AG10803 (cell line): Measurements from ENCODE around the gene PKP1.

ENCODE experiments used
- DNase-seq: peaks from one replicate; pipeline ENCODE4 v3.0.0; 2010; ENCODE audit warnings: low read depth
- H3K4me3 ChIP-seq: 2 replicates; pipeline ENCODE4 v1.5.1; 2011; ENCODE audit warnings: mild to moderate bottlenecking, low read length, control low read depth
- CTCF ChIP-seq: conservative IDR thresholded peaks from 2 replicates; pipeline ENCODE4 v1.5.1; 2011; ENCODE audit warnings: mild to moderate bottlenecking, low read length, control low read depth, inconsistent platforms

PKP1 gene

GRCh38 chr1:201332021-201332420, 48.7 kb downstream of the PKP1 start:
- no peak for DNase-seq
- no peak overlapping the region for H3K4me3 ChIP-seq
- no peak for TF ChIP-seq CTCF

DNA sequence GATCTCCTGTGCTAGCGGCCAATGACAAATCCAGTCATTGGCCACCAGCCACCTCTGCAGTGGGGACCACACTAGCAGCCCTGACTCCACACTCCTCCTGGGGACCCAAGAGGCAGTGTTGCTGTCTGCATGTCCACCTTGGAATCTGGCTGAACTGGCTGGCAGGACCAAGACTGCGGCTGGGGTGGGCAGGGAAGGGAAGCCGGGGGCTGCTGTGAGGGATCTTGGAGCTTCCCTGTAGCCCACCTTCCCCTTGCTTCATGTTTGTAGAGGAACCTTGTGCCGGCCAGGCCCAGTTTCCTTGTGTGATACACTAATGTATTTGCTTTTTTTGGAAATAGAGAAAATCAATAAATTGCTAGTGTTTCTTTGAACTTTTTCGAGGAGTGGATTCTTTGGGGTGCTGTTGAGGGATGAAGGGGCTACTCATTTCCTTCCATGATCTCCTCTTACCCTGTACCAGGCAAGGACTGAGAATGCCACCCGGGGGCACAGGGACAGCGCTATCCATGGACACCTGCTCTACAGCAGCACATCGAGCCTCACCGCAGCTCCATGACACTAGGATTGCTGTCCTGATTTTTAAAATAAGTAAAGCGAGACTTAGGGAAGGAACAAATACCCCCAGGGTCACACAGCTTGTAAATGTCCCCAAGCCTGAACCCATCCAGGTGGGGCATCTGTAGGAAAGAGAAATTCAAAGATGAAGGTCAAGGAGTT, 49.5 kb downstream of the PKP1 start:
- TF ChIP-seq CTCF: no peak

GRCh38 chr1:201334325-201335173, 51.2 kb downstream of the PKP1 start:
- no peak overlapping the region for H3K4me3 ChIP-seq
- no peak for TF ChIP-seq CTCF
- peak; percentile 51 for DNase-seq

More for the DNA sequence above, 49.5 kb downstream of the PKP1 start:
- no peak for DNase-seq
- H3K4me3 ChIP-seq: no peak overlapping the region

- TF ChIP-seq CTCF: no peak
- DNase-seq: no peak
- H3K4me3 ChIP-seq: no peak overlapping the region
These were observed 52.0 kb downstream of the PKP1 start for GRCh38 chr1:201335174-201335870.

DNA sequence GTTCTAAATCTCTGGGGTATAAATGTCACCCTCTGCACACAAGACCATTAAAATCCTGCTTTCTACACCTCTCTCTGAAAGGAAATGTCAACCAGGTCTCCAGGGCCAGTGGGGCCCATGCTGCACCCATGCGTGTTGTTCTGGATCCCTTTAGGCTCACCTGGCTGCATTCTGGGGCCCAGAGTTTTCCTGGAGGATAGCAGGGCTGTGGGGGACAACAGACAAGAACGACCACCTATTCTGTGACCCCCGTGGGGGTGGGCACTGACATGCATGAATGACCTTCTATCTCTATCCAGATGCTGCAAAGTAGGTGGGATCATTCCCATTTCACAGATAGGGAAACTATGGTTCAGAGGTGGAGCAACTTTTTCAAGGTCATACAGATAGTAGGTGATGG, 52.6 kb downstream of the PKP1 start:
- no peak for TF ChIP-seq CTCF
- H3K4me3 ChIP-seq: no peak overlapping the region
- DNase-seq: no peak

- no peak for DNase-seq
- no peak for TF ChIP-seq CTCF
- no peak overlapping the region for H3K4me3 ChIP-seq
These were observed 53.6 kb downstream of the PKP1 start for GRCh38 chr1:201336711-201337450.
